Activated gamma-delta T cell treated with anti-CD3 and anti-CD28 coated beads, Interleukin-2, amount 50 U/mL, for 16 hours (primary cell): ENCODE results near the gene UBE2E2.

ENCODE experiments used
- DNase-seq: peaks from one replicate; pipeline ENCODE4 v3.0.0-alpha.2; 2020; ENCODE audit warnings: low read depth

The UBE2E2 gene

DNA sequence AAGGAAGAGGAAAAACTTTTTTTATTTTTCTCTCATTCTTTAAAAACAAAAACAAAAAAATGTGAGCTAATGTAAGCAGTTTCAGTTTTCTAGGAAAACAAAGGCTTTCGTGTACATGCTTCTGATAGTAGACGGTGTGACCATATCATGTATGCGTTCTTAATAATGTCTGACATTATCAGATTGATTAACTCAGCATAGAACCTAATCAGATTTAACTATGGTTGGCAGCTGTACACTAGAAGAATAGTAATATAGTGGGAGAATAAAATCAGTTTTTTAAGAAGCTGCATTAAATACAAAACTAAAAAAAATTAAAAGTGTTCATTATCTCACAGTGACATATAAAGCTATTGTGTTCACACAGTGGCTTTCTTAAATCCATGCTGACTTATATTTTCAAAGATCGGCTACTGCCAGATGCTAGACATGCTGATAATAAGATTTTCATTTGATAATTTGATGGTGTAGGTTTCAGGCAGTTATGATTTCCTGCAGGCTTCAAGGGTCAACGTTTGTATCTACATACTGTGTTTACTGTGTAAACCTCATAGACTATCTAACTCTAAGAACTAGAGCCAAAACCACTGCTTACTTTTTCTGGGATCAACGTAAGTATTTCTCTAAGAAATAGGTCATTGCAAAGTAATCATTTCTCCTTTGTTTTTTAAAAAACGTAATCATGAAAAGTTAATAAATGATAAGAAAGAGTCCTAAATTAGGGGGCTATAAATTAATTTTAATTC lies 74.0 kb downstream of the UBE2E2 start:
- no peak for DNase-seq

DNA sequence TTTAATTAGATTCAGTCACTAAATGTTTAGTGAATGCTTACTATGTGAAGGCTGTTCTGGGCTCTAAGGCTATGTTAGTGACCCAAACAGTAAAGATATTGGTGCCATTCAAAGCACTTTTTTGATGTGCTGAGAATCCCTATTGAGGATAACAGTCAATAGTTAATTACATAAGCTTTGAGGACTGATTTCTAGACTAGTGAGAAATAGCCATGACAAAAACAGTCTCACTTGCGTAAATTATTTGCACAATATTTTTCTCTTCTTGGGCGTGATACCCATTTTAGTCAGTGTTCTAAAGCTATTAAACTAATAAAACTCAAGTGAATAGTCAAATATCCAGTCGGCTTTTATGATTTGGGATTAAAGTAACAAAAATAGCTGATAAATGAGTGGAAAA lies 74.6 kb downstream of the UBE2E2 start:
- no peak for DNase-seq

DNA sequence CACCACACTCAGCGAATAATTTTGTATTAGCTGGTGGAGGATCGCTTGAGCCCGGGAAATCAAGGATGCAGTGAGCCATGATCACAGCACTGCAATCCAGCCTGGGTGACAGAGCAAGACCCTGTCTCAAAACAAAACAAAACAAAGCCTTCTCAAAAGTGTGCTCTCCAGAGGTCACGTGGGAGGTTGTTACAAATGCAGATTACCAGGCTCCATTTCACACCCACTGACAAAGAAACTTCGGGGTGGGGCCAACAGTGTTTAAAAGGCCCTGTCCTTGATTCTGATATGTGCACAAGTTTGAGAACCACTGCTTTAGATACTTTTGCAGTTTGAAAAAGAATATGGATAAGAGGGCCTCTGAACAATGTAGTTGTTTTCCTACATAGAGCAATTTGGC lies 80.5 kb downstream of the UBE2E2 start:
- no peak for DNase-seq

DNA sequence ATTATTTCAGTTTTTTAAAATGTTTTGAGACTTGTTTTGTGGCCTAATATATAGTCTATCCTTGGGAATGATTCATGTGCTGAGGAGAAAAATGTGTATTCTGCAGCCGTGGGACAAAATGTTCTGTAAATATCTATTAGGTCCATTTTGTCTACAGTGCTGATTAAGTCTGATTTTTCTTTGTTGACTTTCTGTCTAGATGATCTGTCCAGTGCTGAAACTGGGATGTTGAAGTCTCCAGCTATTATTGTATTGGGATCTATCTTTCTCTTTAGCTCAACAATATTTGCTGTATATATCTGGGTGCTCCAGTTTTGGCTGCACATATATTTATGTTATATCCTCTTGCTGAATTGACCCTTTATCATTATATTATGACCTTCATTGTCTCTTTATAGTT lies 85.2 kb downstream of the UBE2E2 start:
- DNase-seq = no peak

DNA sequence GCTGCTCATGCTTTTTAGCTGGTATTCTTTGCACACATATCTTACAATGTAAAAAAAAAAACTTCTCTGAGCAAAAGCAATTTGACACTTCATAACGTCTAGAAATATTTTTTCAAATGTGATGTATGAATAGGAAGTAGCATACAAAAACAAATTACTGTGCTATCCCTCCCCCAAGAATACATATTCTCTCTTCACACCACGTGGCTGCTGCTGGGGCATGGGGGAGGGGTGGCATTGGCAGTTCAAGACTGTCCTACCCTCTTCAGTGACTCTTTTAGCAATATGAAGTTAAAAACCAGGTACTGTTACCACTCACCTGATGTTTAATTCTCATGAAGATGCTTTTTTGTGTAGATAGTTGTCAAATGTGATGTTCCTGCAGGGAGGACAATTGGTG lies 85.6 kb downstream of the UBE2E2 start:
- no peak for DNase-seq

DNA sequence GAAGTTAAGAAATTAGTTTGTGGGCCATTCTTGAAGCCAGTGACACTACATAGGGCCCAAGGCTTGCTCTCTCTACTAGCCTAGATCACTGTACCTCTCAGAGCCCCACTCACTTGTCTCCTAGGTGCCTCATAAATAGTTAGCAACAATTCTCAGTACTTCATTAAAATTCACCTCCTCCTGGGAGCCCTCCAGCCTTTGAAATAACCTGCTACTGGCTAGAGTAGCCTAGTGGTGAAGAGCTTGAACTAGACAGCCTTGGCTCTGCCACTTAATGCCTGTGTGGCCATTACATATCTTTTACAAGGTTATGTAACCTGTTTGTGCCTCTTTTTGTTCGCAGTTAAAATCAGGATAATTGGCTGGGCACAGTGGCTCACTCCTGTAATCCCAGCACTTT lies 89.3 kb downstream of the UBE2E2 start:
- DNase-seq = no peak

DNA sequence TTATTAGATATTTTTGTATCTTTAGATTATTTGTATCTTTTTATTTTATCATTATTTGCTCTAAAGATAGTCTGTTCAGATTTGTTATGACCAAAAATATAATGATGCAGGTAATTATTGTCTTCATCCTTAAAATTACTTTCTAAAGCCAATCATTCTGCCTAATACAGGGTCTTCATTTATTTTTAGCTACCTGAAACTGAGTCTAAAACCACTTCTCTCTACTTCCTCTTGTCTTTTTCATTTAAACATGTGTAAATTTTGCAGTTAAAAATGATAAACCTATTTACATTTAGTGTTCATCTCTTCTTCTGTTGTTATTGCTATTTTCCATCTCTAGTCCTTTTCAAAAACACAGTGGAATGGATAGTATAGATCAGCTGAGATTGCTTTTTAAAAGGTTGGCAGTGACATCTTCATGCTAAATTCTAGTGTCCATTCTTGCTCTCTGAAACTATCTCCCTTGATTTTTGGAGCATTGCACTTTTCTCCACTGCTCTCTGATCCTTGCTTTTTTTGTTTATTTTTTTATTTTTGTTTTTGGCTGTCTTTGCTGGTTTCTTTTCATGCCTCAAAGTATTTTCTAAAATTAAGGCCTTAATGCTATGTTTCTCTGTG lies 91.8 kb downstream of the UBE2E2 start:
- no peak for DNase-seq

DNA sequence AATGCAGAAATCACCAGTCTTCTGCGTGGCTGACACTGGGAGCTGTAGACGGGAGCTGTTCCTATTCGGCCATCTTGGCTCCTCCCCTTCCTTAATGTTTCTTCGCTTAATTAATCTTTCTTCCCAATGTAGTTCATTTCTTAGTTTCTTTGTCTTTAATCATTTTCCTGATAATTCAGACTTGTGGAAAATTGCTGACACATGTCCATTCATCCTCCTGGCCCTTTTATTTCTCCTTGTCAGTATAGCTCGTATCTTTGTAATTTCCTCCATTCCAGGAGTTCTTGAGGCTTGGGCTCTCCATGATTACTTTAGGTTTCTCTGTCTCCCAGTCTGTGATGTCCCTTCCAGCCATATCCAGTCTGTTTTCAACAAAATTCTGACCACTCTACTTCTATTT lies 98.7 kb downstream of the UBE2E2 start:
- DNase-seq = no peak

DNA sequence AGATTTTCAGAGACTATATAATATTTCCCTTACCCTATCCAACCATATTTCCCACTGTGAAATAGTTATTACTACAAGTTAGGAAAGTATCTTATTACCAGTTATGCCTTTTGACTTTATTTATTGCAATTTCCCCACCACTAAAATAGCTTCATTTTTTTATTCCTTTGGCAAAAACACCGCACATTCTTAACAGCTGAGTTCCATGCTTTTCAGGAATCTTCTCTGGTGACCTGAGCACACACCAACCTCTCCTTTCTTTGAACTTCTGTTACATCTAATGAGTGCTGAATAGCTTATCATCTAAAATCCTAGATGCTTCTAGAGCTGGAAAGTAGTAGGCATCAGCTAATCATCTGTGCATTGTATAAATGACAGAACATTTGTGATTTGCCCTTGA lies 99.1 kb downstream of the UBE2E2 start:
- DNase-seq = no peak

DNA sequence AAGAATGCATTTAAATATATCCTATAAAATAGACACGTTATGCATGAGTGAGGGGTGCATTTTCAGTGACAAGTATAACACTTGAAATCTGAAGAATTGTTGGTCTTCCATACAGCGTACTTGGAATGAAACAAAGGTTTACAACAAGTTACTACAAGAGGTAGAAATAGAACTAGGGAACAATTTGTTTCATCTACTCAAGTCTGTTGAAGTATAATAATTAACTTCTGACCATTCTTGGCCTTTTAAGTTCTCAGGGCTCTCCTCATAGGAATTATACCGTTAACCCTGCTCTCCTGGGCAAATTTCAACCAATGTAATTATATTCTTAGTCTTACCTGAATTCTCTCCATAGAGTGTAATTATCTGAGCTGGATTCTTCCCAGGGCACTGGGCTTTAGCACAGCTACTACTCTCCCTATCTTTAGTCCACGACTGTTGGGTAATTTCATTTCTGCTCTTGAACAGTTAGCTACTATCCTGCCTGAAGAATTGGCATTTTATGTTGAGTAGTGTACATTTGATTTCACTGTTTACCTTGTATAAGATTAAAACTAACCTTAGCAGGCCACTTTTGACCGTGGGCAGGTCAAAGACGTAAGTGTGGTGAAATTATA lies 100.6 kb downstream of the UBE2E2 start:
- no peak for DNase-seq

DNA sequence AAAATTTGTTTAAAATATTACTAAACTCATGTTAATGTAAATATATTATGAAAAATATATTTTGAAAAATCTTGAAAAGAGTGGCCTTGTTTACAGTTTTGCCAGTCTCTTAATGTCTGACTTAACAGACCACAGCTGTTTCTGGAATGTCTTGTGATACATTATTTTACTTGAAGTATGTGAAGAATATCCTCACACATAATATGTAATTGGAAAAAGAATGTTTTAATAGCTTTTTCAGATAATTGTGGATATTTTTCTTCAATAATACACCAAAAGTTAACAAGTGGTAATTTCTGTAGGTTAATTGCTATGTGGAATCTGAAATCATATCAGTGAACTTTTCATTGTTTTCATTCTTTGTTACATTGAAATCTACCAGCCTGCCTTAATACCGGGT lies 101.3 kb downstream of the UBE2E2 start:
- DNase-seq = no peak

DNA sequence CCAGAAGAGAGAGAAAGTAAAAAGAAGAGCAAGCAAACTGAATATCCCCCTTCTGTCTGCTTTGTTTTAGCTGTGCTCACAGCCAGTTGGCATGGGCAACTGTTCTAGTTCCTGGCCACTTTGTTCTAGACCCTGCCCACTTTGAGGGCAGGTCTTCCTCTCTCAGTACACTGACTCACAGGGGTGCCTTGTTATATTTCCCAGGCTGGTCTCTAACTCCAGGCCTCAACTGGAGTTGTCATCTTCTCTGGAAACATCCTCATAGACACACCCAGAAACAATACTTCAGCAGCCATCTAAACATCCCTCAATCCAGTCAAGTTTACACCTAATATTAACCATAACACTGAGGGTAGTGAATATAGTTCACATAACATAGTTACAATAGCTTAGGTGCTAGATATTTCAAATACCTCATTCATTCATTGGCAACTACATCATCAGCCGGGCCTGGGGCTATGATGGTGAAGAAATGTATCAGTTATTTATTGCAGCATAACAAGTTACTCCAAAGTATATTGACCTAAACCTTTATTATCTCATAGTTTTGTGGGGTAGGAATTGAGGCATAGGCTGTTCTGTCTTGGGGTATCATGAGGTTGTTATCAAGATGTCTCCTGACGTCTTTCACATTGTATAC lies 106.0 kb downstream of the UBE2E2 start:
- DNase-seq = no peak

DNA sequence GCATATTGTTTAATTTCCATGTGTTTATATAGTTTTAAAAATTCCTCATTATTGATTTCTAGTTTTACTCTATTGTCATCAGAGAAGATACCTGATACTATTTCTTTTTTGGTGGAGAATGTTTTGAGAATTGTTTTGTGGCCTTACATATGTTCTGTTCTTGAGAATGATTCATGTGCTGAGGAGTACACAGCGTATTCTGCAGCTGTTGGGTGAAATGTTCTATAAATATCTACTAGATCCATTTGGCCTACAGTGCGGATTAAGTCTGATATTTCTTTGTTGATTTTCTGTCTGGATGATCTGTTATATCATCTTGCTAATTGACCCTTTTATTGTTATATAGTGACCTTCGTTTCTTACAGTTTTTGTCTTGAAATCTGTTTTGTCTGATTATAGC lies 109.7 kb downstream of the UBE2E2 start:
- no peak for DNase-seq

DNA sequence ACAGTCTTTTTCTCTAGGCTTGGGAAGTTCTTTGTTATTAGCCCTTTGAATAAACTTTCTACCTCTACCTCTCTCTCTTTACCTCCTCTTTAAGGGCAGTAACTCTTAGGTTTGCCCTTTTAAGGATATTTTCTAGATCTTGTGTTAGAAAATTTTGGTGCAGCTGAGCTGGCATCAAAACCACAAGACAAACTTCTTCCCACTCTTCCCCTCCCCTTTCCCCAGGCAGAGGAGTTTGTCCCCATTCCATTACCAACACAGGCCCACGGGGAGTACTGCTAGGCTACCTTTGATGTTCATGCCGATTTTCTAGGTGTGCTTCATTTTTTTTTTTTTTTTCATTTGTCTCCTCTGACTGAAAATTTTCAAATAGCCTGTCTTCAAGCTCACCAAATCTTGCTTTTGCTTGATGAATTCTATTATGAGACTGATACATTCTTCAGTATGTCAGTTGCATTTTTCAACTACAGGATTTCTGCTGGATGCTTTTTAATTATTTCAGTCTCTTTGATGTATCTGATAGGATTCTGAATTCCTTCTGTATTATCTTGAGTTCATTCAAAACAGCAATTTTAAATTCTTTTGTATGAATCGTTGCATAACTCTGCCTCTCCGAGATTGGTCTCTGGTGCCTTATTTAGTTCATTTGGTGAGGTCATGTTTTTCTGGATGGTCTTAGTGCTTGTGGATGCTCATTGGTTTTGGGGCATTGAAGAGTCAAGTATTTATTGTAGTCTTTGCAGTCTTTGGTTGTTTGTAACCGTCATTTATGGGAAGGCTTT lies 112.0 kb downstream of the UBE2E2 start:
- DNase-seq = no peak

DNA sequence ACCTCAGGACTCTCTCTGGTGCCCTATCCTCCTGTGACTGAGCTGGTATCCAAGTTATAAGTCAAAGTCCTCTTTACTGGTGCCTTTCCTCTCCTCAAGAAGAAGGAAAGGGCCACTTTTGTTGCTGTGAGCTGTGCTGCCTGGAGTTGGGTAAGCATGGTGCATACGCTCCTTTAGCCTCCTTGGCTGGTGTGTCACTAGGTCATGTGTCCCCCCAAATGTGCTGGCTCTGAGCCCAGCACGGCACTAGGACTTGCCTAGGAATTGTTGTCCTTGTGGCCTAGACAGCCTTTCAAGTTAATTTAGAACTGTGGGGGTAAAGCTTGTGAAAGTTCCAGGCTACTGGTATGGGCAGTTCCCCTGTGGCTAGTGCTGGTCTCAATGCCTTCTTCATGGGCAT lies 113.8 kb downstream of the UBE2E2 start:
- DNase-seq = no peak

DNA sequence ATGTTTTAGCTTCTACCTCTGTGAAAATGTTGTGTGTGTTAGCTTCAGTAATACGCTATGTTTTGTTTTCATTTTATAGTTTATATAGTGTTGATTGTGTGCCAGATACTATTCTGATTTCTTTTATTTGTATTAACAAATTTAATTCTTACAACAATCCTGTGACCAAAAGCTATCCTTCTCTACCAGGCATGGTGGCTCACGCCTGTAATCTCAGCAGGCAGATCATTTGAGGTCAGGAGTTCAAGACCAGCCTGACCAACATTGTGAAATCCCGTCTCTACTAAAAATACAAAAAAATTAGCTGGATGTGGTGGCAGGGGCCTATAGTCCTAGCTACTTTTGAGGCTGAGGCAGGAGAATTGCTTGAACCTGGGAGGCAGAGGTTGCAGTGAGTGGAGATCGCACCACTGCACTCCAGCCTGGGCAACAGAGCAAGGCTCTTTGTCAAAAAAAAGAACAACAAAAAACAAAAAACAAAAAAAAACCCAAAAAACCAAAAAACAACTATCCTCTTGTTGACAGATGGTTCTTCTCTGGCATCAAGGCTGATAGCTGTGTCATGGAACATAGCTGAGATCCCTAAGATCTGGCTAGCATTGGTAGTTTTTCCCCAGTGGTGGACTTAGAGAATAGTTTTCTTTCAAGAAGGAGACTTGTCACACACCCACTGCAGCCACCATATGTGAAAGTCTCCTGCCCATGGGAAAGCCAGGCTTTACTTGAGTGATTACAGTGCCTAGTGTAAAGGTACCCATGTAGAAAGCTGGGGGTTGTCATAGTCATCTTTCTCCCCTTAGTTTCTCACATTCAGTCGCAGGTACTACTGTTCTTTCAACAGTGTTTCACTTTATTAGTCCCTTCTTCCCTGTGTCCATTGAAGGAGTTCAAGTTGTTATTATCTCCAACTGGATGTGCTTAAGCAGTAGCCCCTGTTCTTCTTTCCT lies 116.5 kb downstream of the UBE2E2 start:
- no peak for DNase-seq

DNA sequence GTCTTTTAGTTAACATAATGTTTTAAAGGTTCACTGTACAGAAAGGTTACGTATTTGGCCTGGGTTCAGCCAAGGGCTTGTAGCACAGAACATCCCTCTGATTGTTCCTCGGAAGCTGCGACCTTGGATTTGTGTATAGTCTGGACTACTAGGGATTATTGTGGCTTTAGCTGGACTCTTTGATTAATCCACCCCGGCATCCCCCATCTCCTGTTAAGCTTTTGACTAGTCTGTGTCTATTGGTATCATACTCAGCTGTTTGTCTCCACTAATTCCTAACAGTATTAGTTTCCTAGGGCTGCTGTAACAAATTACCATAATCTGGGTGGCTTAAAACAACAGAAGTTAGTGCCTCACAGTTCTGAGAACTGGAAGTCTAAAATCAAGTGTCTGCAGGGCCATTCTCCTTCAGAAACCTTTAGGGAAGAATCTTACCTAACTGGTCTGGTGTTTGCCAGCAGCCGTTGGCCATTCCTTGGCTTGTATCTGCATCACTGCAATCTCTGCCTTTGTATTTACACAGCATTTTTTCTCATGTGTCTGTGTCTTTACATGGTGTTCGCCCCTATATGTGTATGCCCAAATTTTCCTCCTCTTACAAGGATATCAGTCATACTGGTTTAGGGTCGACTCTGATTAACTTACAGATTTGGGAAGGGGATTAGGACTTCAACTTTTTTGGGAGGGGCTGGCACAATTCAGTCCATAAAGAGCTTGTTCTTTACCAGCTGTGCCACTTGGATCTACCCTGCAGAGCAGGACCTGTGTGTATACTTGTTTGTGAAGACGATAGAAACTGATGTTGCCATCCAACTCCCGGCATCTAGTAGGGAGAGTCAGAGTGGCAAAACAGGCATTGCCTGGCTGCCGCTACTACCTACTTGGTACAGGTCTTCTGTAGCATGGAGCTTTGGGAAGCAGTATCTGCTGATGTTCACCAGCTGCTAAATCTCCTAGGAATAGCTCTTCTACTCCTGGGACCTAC lies 117.8 kb downstream of the UBE2E2 start:
- DNase-seq = no peak

DNA sequence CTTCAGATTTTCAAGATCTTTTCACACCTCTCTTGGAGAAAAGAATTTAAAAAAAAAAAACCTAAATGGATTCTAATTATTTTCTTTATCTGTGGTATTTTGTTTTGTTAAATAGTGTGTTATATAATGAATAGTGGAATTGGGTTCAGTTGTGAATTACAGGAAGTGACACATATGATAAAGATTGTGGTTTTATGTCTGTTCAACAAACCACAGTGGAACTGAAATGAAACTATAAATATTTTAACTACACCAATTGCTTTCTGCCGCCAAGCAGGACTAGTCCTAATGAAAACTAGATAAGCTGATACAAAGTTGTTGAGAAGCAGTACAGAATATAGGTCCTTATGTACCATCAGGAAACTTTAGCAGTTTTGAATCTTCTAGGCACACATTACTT lies 121.6 kb downstream of the UBE2E2 start:
- no peak for DNase-seq

DNA sequence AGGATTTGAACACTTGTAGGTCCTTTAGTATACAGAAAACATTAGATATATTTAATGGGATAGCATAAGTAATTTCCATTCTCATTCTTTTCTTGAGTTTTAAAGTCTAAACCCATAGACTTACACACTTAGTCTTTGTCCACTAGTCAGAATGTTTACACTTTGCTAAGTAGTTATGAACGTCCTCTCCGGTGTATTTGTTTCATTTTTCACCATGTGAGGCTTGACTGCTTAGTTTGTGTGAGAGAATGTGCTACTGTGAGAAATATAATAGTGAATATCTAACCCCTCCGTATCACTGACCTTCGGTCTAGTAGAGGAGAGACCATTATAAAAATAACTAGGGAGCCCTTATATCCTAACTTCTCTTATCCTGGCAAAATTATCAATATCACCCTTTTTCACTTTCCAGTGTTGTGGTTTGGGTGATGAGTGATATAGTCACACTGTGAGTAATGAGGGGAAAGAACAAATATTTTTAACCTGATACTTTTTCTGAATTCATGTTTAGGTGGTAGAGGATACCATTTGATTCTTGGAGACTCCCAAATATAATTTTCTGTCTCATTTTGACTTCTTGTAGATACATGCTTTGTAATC lies 122.4 kb downstream of the UBE2E2 start:
- no peak for DNase-seq
